Mesenchymal stem cell (in vitro differentiated cells and primary cell): ENCODE measurements around the gene CACNA2D3.
A peak's percentile ranks its signal among the peaks of the same experiment; 100 is the strongest.

Experiments used
- DNase-seq: peaks from one replicate; pipeline ENCODE4 v3.0.0-alpha.2; 2013
- H2AFZ ChIP-seq: one replicate; pipeline ENCODE4 v1.6.1; 2013; ENCODE audit warnings: low read depth, mild to moderate bottlenecking, control low read depth, inconsistent platforms, low read length, moderate library complexity
- H2AK5ac ChIP-seq: 2 replicates; pipeline ENCODE4 v1.6.1; 2013; ENCODE audit warnings: low read length, moderate library complexity, mild to moderate bottlenecking, inconsistent platforms; ENCODE audit not compliant: severe bottlenecking
- H2BK120ac ChIP-seq: one replicate; pipeline ENCODE4 v1.6.1; 2013; ENCODE audit warnings: low read depth, mild to moderate bottlenecking, inconsistent platforms, low read length, moderate library complexity
- H2BK12ac ChIP-seq, 2 experiments: one replicate each; pipeline ENCODE4 v1.6.1; 2013; ENCODE audit warnings: inconsistent platforms in 2 of 2, low read length in 2 of 2, mild to moderate bottlenecking in 2 of 2, moderate library complexity in 2 of 2, control low read depth in 1 of 2
- H2BK15ac ChIP-seq: one replicate; pipeline ENCODE4 v1.6.1; 2013; ENCODE audit warnings: mild to moderate bottlenecking, low read depth, inconsistent platforms; ENCODE audit not compliant: poor library complexity, severe bottlenecking
- H2BK5ac ChIP-seq: 2 replicates; pipeline ENCODE4 v1.6.1; 2013; ENCODE audit warnings: low read depth, mild to moderate bottlenecking, low read length, control low read depth, inconsistent platforms; ENCODE audit not compliant: poor library complexity, severe bottlenecking
- H3K14ac ChIP-seq, 2 experiments: one replicate each; pipeline ENCODE4 v1.6.1; 2013; ENCODE audit warnings: inconsistent platforms in 2 of 2, low read length in 2 of 2, control low read depth in 1 of 2, mild to moderate bottlenecking in 1 of 2, moderate library complexity in 1 of 2
- H3K18ac ChIP-seq, 2 experiments: one replicate each; pipeline ENCODE4 v1.6.1; 2013; ENCODE audit warnings: inconsistent platforms in 2 of 2, low read length in 2 of 2, control low read depth in 1 of 2, low read depth in 1 of 2, mild to moderate bottlenecking in 1 of 2
- H3K23ac ChIP-seq, 2 experiments: one replicate each; pipeline ENCODE4 v1.6.1; 2013; ENCODE audit warnings: inconsistent platforms in 2 of 2, low read length in 2 of 2, mild to moderate bottlenecking in 2 of 2, moderate library complexity in 2 of 2, control low read depth in 1 of 2
- H3K27ac ChIP-seq: 2 replicates; pipeline ENCODE4 v1.5.1; 2013; ENCODE audit warnings: mild to moderate bottlenecking, moderate library complexity, low read length, control low read depth, inconsistent platforms; ENCODE audit not compliant: poor library complexity, severe bottlenecking
- H3K27me3 ChIP-seq, 2 experiments: 2 replicates each; pipeline versions ENCODE4 v1.6.1 to v1.7.0; 2013; ENCODE audit warnings: low read length in 2 of 2, mild to moderate bottlenecking in 2 of 2, moderate library complexity in 2 of 2, control low read depth in 1 of 2, inconsistent platforms in 1 of 2; ENCODE audit not compliant: control insufficient read depth in 1 of 2, insufficient read depth in 1 of 2
- H3K36me3 ChIP-seq, 2 experiments: 2 replicates each; pipeline versions ENCODE4 v1.6.1 to v1.7.0; 2013; ENCODE audit warnings: low read length in 2 of 2, control low read depth in 1 of 2, inconsistent platforms in 1 of 2, low read depth in 1 of 2, mild to moderate bottlenecking in 1 of 2; ENCODE audit not compliant: insufficient read depth in 2 of 2, control insufficient read depth in 1 of 2
- H3K4ac ChIP-seq, 2 experiments: one replicate each; pipeline ENCODE4 v1.6.1; 2013; ENCODE audit warnings: inconsistent platforms in 2 of 2, low read length in 2 of 2, mild to moderate bottlenecking in 2 of 2, moderate library complexity in 2 of 2, control low read depth in 1 of 2, low read depth in 1 of 2
- H3K4me1 ChIP-seq: 2 replicates; pipeline ENCODE4 v1.6.1; 2013; ENCODE audit warnings: low read depth, low read length, control low read depth; ENCODE audit not compliant: control insufficient read depth, insufficient read depth
- H3K4me2 ChIP-seq: 2 replicates; pipeline ENCODE4 v1.6.1; 2013; ENCODE audit warnings: low read length, mild to moderate bottlenecking, inconsistent platforms; ENCODE audit not compliant: poor library complexity, severe bottlenecking
- H3K4me3 ChIP-seq, 2 experiments: 2 replicates each; pipeline versions ENCODE4 v1.5.1 to v1.7.0; 2013; ENCODE audit warnings: low read length in 2 of 2, mild to moderate bottlenecking in 2 of 2, control low read depth in 1 of 2, low read depth in 1 of 2; ENCODE audit not compliant: insufficient read depth in 1 of 2
- H3K79me1 ChIP-seq: replicated peaks from 2 replicates; pipeline ENCODE4 v1.6.1; 2013; ENCODE audit warnings: mild to moderate bottlenecking, control low read depth, low read length, inconsistent platforms; ENCODE audit not compliant: poor library complexity, severe bottlenecking
- H3K9ac ChIP-seq: 2 replicates; pipeline ENCODE4 v1.7.0; 2013; ENCODE audit warnings: mild to moderate bottlenecking, low read length, moderate library complexity
- H3K9me3 ChIP-seq: 2 replicates; pipeline ENCODE4 v1.7.0; 2013; ENCODE audit warnings: mild to moderate bottlenecking, low read length; ENCODE audit not compliant: control insufficient read depth
- H4K8ac ChIP-seq: one replicate; pipeline ENCODE4 v1.6.1; 2013; ENCODE audit warnings: inconsistent platforms, mild to moderate bottlenecking, low read length, moderate library complexity
- H4K91ac ChIP-seq: one replicate; pipeline ENCODE4 v1.6.1; 2013; ENCODE audit warnings: mild to moderate bottlenecking, low read length, inconsistent platforms
- WGBS: methylation state at CpG from one replicate; pipeline ENCODE4 v1.1.7; 2013; ENCODE audit warnings: mixed read lengths; 5-methylcytosine and 5-hydroxymethylcytosine counted together

The CACNA2D3 gene

GRCh38 chr3:54719914-54720313 lies 597.6 kb downstream of the CACNA2D3 start:
- no peak for DNase-seq
- Histone ChIP-seq H3K14ac (no peak overlapping the region), H2BK5ac (no peak overlapping the region), H3K79me1 (no peaks in the 10 kb centered on the region), H3K4me1 (peaks cover 4% of the 10 kb centered on the region), H2AFZ (no peak overlapping the region), H2AK5ac (no peak overlapping the region), H3K18ac (no peak overlapping the region), H2BK15ac (no peak overlapping the region), H3K9me3 (no peaks in the 10 kb centered on the region), H4K8ac (no peak overlapping the region), H3K9ac (no peak overlapping the region), H3K4me2 (no peak overlapping the region), H3K27me3 (no peaks in the 10 kb centered on the region), H3K23ac (no peak overlapping the region), H3K27ac (no peak overlapping the region), H3K4ac (no peak overlapping the region), H3K36me3 (peaks cover 0 to 3% of the 10 kb centered on the region in 2 experiments), H4K91ac (no peak overlapping the region), H2BK120ac (no peak overlapping the region), H2BK12ac (no peak overlapping the region), H3K4me3 (no peak overlapping the region)
- no CpG with 5 or more reads among the region's 1 CpG for WGBS

GRCh38 chr3:54720604-54721003 lies 598.3 kb downstream of the CACNA2D3 start:
- Histone ChIP-seq H3K27ac (no peak overlapping the region), H2BK5ac (no peak overlapping the region), H3K9me3 (peaks cover 3% of the 10 kb centered on the region), H3K4me3 (no peak overlapping the region), H4K91ac (no peak overlapping the region), H4K8ac (no peak overlapping the region), H2AFZ (no peak overlapping the region), H3K4me2 (no peak overlapping the region), H3K4ac (no peak overlapping the region), H3K79me1 (no peaks in the 10 kb centered on the region), H3K23ac (no peak overlapping the region), H3K18ac (no peak overlapping the region), H3K36me3 (peaks cover 0 to 3% of the 10 kb centered on the region in 2 experiments), H2BK12ac (no peak overlapping the region), H3K14ac (no peak overlapping the region), H3K9ac (no peak overlapping the region), H2BK120ac (no peak overlapping the region), H2AK5ac (no peak overlapping the region), H3K4me1 (peaks cover 4% of the 10 kb centered on the region), H2BK15ac (no peak overlapping the region), H3K27me3 (no peaks in the 10 kb centered on the region)
- no CpG with 5 or more reads among the region's 1 CpG for WGBS
- no peak for DNase-seq

- H2BK12ac ChIP-seq = no peak overlapping the region
- H4K8ac ChIP-seq = no peak overlapping the region
- no peaks in the 10 kb centered on the region for H3K4me1 ChIP-seq
- no peak overlapping the region for H2BK15ac ChIP-seq
- H3K27me3 ChIP-seq = no peaks in the 10 kb centered on the region
- WGBS = 68% methylated on average over 10 of the region's 10 CpGs
- no peak overlapping the region for H3K23ac ChIP-seq
- no peak overlapping the region for H4K91ac ChIP-seq
- H3K4ac ChIP-seq = no peak overlapping the region
- no peak overlapping the region for H3K4me2 ChIP-seq
- H2BK5ac ChIP-seq = no peak overlapping the region
- no peak overlapping the region for H3K14ac ChIP-seq
- no peaks in the 10 kb centered on the region for H3K79me1 ChIP-seq
- peaks cover 16% of the 10 kb centered on the region for H3K9me3 ChIP-seq
- H3K18ac ChIP-seq = no peak overlapping the region
- no peak overlapping the region for H3K4me3 ChIP-seq
- peak; percentile 66 for DNase-seq
- no peak overlapping the region for H3K9ac ChIP-seq
- no peak overlapping the region for H2BK120ac ChIP-seq
- H3K27ac ChIP-seq = no peak overlapping the region
- no peak overlapping the region for H2AFZ ChIP-seq
- no peak overlapping the region for H2AK5ac ChIP-seq
- no peaks in the 10 kb centered on the region for H3K36me3 ChIP-seq
Measured at GRCh38 chr3:54731732-54732445, 609.5 kb downstream of the CACNA2D3 start.

- H3K14ac ChIP-seq = no peak overlapping the region
- H3K4me3 ChIP-seq = no peak overlapping the region
- H2BK5ac ChIP-seq = no peak overlapping the region
Measured at GRCh38 chr3:54733106-54734006, 611.0 kb downstream of the CACNA2D3 start.

More at GRCh38 chr3:54733106-54734006, 611.0 kb downstream of the CACNA2D3 start:
- Histone ChIP-seq H3K4ac (no peak overlapping the region), H3K4me2 (no peak overlapping the region), H2BK12ac (no peak overlapping the region), H3K27ac (no peak overlapping the region), H3K9me3 (peaks cover 10% of the 10 kb centered on the region), H3K9ac (no peak overlapping the region), H3K79me1 (no peaks in the 10 kb centered on the region), H3K27me3 (no peaks in the 10 kb centered on the region), H4K8ac (no peak overlapping the region), H3K4me1 (no peaks in the 10 kb centered on the region), H4K91ac (no peak overlapping the region), H3K18ac (no peak overlapping the region), H2BK120ac (no peak overlapping the region), H2AK5ac (no peak overlapping the region), H2BK15ac (no peak overlapping the region), H2AFZ (no peak overlapping the region), H3K36me3 (no peaks in the 10 kb centered on the region), H3K23ac (no peak overlapping the region)
- 87% methylated on average over 10 of the region's 11 CpGs for WGBS
- DNase-seq = no peak
